SK-N-SH (cell line): ENCODE data around the gene SLCO2A1. TPM values are rescaled to one million over a fixed set of nuclear protein-coding genes. Genes with fewer than 3 reads are reported as not detected.

Experiments
- CTCF ChIA-PET: fragments of 300-600, 350-600 bp; formaldehyde crosslinking; extraction: SDS; loops from one replicate; lab custom pipeline; 2021; lab: Yijun Ruan, JAX
- POLR2A ChIA-PET: fragments of 350-600 bp; sonication (Branson Sonifier 250); formaldehyde crosslinking; extraction: SDS; loops from one replicate; lab custom pipeline; 2020; ENCODE audit warnings: antibody characterized with exemption, inconsistent platforms; lab: Yijun Ruan, JAX
- DNase-seq: peaks from one replicate; pipeline ENCODE4 v3.0.0; 2012
- H2AFZ ChIP-seq: fragments of 200-600 bp; sonication (generic); 2 replicates; pipeline ENCODE4 v1.8.1; 2016; ENCODE audit warnings: antibody characterized with exemption, mild to moderate bottlenecking, low read depth
- H3F3A ChIP-seq: fragments of 200-600 bp; sonication (generic); replicated peaks from 2 replicates; pipeline ENCODE3; 2016; ENCODE audit warnings: antibody characterized with exemption, mild to moderate bottlenecking; ENCODE audit not compliant: insufficient read depth
- H3K27ac ChIP-seq, 2 experiments: fragments of 200-500 bp in 1 of 2; fragments of 200-600 bp in 1 of 2; sonication (Bioruptor generic) in 1 of 2; sonication (generic), shearing (Covaris generic) in 1 of 2; 2 replicates each; pipeline versions ENCODE4 v1.5.1 to v1.6.1; 2014 to 2016; ENCODE audit warnings: low read depth in 2 of 2, inconsistent platforms in 1 of 2, low read length in 1 of 2, mild to moderate bottlenecking in 1 of 2, mixed read lengths in 1 of 2
- H3K27me3 ChIP-seq: fragments of 200-600 bp; sonication (generic), shearing (Covaris generic); 2 replicates; pipeline ENCODE4 v1.6.1; 2016; ENCODE audit warnings: mixed run types; ENCODE audit not compliant: insufficient read depth
- H3K36me3 ChIP-seq, 2 experiments: fragments of 200-500 bp in 1 of 2; fragments of 200-600 bp in 1 of 2; sonication (Bioruptor generic) in 1 of 2; sonication (generic) in 1 of 2; replicated peaks in 1 of 2; 2 replicates each; pipeline versions ENCODE3 to v1.5.1; 2014 to 2016; ENCODE audit warnings: low read length in 1 of 2, mild to moderate bottlenecking in 1 of 2; ENCODE audit not compliant: insufficient read depth in 2 of 2, control insufficient read depth in 1 of 2
- H3K4me1 ChIP-seq, 2 experiments: fragments of 200-500 bp in 1 of 2; fragments of 200-600 bp in 1 of 2; sonication (Bioruptor generic) in 1 of 2; sonication (generic), shearing (Covaris generic) in 1 of 2; 2 replicates each; pipeline versions ENCODE4 v1.5.1 to v1.6.1; 2014 to 2016; ENCODE audit warnings: low read depth in 1 of 2, low read length in 1 of 2, mixed run types in 1 of 2; ENCODE audit not compliant: insufficient read depth in 2 of 2, control insufficient read depth in 1 of 2
- H3K4me2 ChIP-seq: fragments of 200-600 bp; sonication (generic), shearing (Covaris generic); 2 replicates; pipeline ENCODE4 v1.6.1; 2017; ENCODE audit warnings: mixed run types
- H3K4me3 ChIP-seq, 2 experiments: fragments of 200-500 bp in 1 of 2; fragments of 200-600 bp in 1 of 2; sonication (Bioruptor generic) in 1 of 2; sonication (generic), shearing (Covaris generic) in 1 of 2; 2 replicates each; pipeline versions ENCODE4 v1.5.1 to v1.8.1; 2014 to 2016; ENCODE audit warnings: low read depth in 2 of 2, inconsistent platforms in 1 of 2, low read length in 1 of 2, mild to moderate bottlenecking in 1 of 2, mixed read lengths in 1 of 2, moderate library complexity in 1 of 2
- H3K79me2 ChIP-seq: fragments of 200-600 bp; sonication (generic); 2 replicates; pipeline ENCODE4 v1.8.1; 2017; ENCODE audit warnings: mild to moderate bottlenecking; ENCODE audit not compliant: insufficient read depth
- H3K9ac ChIP-seq: fragments of 200-600 bp; sonication (generic); 2 replicates; pipeline ENCODE4 v1.6.1; 2017; ENCODE audit warnings: mixed run types
- H3K9me2 ChIP-seq: fragments of 200-600 bp; sonication (generic); 2 replicates; pipeline ENCODE4 v1.6.1; 2017; ENCODE audit warnings: mixed run types
- H3K9me3 ChIP-seq: fragments of 200-600 bp; sonication (generic); 2 replicates; pipeline ENCODE4 v1.6.1; 2017; ENCODE audit warnings: mixed run types, mild to moderate bottlenecking, moderate library complexity
- H4K20me1 ChIP-seq: fragments of 200-600 bp; sonication (generic); 2 replicates; pipeline ENCODE4 v1.6.1; 2017; ENCODE audit warnings: mild to moderate bottlenecking, mixed run types; ENCODE audit not compliant: insufficient read depth
- CHD2 ChIP-seq: fragments of 150-350 bp; IDR thresholded peaks from 2 replicates; pipeline ENCODE4 v1.6.1; 2018; ENCODE audit warnings: low read length; ENCODE audit not compliant: partially characterized antibody
- ELF1 ChIP-seq: IDR thresholded peaks from 2 replicates; pipeline ENCODE4 v1.4.0; 2012
- EP300 ChIP-seq, 2 experiments: IDR thresholded peaks; 2 replicates each; pipeline versions ENCODE4 v1.4.0 to v1.6.1; 2012; ENCODE audit warnings: borderline replicate concordance in 1 of 2, low read depth in 1 of 2, low read length in 1 of 2
- FOXM1 ChIP-seq: IDR thresholded peaks from 2 replicates; pipeline ENCODE4 v1.4.0; 2012; ENCODE audit warnings: low read depth, mild to moderate bottlenecking
- GABPA ChIP-seq: IDR thresholded peaks from 2 replicates; pipeline ENCODE4 v1.4.0; 2012; ENCODE audit warnings: low read depth, mild to moderate bottlenecking
- JUND ChIP-seq: IDR thresholded peaks from 2 replicates; pipeline ENCODE4 v1.4.0; 2012
- MEF2A ChIP-seq: IDR thresholded peaks from 2 replicates; pipeline ENCODE4 v1.4.0; 2012; ENCODE audit warnings: low read depth, borderline replicate concordance
- MXI1 ChIP-seq: IDR thresholded peaks from 2 replicates; pipeline ENCODE4 v1.6.1; 2012; ENCODE audit warnings: mild to moderate bottlenecking, low read depth, low read length, improper control_type of control experiment
- NFIC ChIP-seq: IDR thresholded peaks from 2 replicates; pipeline ENCODE4 v1.4.0; 2012; ENCODE audit warnings: borderline replicate concordance
- NRF1 ChIP-seq: IDR thresholded peaks from 2 replicates; pipeline ENCODE4 v1.6.1; 2012; ENCODE audit warnings: low read depth, mild to moderate bottlenecking, low read length
- RFX5 ChIP-seq: IDR thresholded peaks from 2 replicates; pipeline ENCODE4 v1.6.1; 2012; ENCODE audit warnings: mild to moderate bottlenecking, improper control_type of control experiment, low read length
- RXRA ChIP-seq: IDR thresholded peaks from 2 replicates; pipeline ENCODE4 v1.4.0; 2012; ENCODE audit warnings: low read depth, mild to moderate bottlenecking, borderline replicate concordance
- SMC3 ChIP-seq: IDR thresholded peaks from 2 replicates; pipeline ENCODE4 v1.6.1; 2012; ENCODE audit warnings: low read depth, low read length, improper control_type of control experiment
- TAF1 ChIP-seq: IDR thresholded peaks from 2 replicates; pipeline ENCODE4 v1.6.1; 2012; ENCODE audit warnings: low read depth, mild to moderate bottlenecking, low read length, moderate library complexity, borderline replicate concordance
- TEAD4 ChIP-seq: IDR thresholded peaks from 2 replicates; pipeline ENCODE4 v1.4.0; 2012; ENCODE audit warnings: mild to moderate bottlenecking, borderline replicate concordance; ENCODE audit not compliant: insufficient read depth
- YY1 ChIP-seq: IDR thresholded peaks from 2 replicates; pipeline ENCODE4 v1.4.0; 2012; ENCODE audit warnings: low read depth, mild to moderate bottlenecking
- WGBS: methylation state at CpG from one replicate; pipeline ENCODE4 v1.1.6; 2017; ENCODE audit warnings: low lambda C conversion rate; 5-methylcytosine and 5-hydroxymethylcytosine counted together
- polyA plus RNA-seq, 3 experiments: library from polyadenylated mRNA; depleted of rRNA; stranded (reverse); fragments of >200 nt; gene quantifications; 2 replicates each; pipeline ENCODE4 v1.2.3, GENCODE V29; 2012
- TF ChIP-seq, protein P1 (sequence below): IDR thresholded peaks from 2 replicates; pipeline ENCODE4 v1.4.0; 2012; ENCODE audit warnings: low read depth
- TF ChIP-seq, protein P2 (sequence below): fragments of 150-350 bp; IDR thresholded peaks from 2 replicates; pipeline ENCODE4 v1.6.1; 2017; ENCODE audit warnings: antibody characterized with exemption, low read length, low read depth, borderline replicate concordance
- TF ChIP-seq, protein P3 (sequence below): IDR thresholded peaks from 2 replicates; pipeline ENCODE4 v1.6.1; 2012; ENCODE audit warnings: mild to moderate bottlenecking, low read depth, low read length, moderate library complexity
- TF ChIP-seq, protein P4 (sequence below): IDR thresholded peaks from 2 replicates; pipeline ENCODE4; 2012

Gene SLCO2A1
- polyA plus RNA-seq, 1 of the 3 experiments (the other 2 are of a cell fraction), result 9.3 TPM

DNA sequence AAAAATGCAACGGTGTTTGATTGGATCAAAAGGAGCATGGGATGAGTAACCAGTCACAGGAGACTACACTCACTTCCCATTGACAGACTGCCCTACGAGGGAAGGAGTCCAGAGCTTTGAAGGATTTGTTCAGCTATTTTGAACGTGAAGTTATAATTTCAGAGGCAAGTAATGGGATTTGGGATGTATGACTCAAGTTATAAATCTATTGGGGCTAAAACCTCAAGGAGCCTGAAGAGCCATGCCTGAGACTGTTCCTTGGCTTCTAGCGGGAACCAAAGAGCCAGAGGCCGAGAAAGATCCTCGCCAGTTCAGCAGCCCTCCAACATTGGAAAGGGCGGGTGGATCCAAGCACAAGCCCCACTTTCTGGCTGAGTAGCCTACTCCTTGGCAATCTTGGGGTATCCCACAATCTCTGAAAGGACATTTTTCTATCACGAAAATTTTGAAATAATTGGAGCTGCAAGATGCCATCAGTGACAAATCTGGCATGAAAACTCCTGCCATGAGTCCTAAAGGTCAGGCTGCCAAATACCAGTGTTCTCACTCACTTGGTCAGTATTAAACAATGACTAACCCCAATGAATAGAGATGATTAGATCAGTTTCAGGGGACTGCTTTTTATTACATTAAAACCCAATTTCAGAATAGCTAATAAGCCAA is 48.6 kb upstream of the SLCO2A1 start:
- H3K9ac ChIP-seq, result no peak overlapping the region
- no peak overlapping the region for H3K4me3 ChIP-seq
- H3F3A ChIP-seq, result no peaks in the 10 kb centered on the region
- WGBS, result 68% methylated on average over 8 of the region's 8 CpGs
- H3K4me1 ChIP-seq, result peaks cover 0 to 2% of the 10 kb centered on the region in 2 experiments; a peak in 1 of 4 replicates
- H3K27ac ChIP-seq, result no peak overlapping the region
- TF ChIP-seq, protein P1, sequence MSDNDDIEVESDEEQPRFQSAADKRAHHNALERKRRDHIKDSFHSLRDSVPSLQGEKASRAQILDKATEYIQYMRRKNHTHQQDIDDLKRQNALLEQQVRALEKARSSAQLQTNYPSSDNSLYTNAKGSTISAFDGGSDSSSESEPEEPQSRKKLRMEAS, result no peak
- TF ChIP-seq YY1 (no peak), GABPA (no peak), RFX5 (no peak), TAF1 (no peak), TEAD4 (no peak), MXI1 (no peak), SMC3 (no peak), CHD2 (no peak), RXRA (no peak), MEF2A (no peak), EP300 (IDR thresholded peaks at IDR 0.05; ENCODE audit: borderline replicate concordance in 1 of 2, low read depth in 1 of 2, low read length in 1 of 2) (no peak), ELF1 (no peak), JUND (no peak), FOXM1 (no peak), NFIC (no peak), NRF1 (no peak)
- TF ChIP-seq, protein P2, sequence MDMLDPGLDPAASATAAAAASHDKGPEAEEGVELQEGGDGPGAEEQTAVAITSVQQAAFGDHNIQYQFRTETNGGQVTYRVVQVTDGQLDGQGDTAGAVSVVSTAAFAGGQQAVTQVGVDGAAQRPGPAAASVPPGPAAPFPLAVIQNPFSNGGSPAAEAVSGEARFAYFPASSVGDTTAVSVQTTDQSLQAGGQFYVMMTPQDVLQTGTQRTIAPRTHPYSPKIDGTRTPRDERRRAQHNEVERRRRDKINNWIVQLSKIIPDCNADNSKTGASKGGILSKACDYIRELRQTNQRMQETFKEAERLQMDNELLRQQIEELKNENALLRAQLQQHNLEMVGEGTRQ, result no peak
- TF ChIP-seq, protein P3, sequence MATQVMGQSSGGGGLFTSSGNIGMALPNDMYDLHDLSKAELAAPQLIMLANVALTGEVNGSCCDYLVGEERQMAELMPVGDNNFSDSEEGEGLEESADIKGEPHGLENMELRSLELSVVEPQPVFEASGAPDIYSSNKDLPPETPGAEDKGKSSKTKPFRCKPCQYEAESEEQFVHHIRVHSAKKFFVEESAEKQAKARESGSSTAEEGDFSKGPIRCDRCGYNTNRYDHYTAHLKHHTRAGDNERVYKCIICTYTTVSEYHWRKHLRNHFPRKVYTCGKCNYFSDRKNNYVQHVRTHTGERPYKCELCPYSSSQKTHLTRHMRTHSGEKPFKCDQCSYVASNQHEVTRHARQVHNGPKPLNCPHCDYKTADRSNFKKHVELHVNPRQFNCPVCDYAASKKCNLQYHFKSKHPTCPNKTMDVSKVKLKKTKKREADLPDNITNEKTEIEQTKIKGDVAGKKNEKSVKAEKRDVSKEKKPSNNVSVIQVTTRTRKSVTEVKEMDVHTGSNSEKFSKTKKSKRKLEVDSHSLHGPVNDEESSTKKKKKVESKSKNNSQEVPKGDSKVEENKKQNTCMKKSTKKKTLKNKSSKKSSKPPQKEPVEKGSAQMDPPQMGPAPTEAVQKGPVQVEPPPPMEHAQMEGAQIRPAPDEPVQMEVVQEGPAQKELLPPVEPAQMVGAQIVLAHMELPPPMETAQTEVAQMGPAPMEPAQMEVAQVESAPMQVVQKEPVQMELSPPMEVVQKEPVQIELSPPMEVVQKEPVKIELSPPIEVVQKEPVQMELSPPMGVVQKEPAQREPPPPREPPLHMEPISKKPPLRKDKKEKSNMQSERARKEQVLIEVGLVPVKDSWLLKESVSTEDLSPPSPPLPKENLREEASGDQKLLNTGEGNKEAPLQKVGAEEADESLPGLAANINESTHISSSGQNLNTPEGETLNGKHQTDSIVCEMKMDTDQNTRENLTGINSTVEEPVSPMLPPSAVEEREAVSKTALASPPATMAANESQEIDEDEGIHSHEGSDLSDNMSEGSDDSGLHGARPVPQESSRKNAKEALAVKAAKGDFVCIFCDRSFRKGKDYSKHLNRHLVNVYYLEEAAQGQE, result no peak
- TF ChIP-seq, protein P4, sequence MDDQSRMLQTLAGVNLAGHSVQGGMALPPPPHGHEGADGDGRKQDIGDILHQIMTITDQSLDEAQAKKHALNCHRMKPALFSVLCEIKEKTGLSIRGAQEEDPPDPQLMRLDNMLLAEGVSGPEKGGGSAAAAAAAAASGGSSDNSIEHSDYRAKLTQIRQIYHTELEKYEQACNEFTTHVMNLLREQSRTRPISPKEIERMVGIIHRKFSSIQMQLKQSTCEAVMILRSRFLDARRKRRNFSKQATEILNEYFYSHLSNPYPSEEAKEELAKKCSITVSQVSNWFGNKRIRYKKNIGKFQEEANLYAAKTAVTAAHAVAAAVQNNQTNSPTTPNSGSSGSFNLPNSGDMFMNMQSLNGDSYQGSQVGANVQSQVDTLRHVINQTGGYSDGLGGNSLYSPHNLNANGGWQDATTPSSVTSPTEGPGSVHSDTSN, result no peak
- H3K36me3 ChIP-seq, result no peaks in the 10 kb centered on the region
- H3K79me2 ChIP-seq, result no peaks in the 10 kb centered on the region
- no peak for DNase-seq
- ChIA-PET POLR2A (no interaction called here), CTCF (no interaction called here)
- no peak overlapping the region for H3K4me2 ChIP-seq
- no peaks in the 10 kb centered on the region for H3K27me3 ChIP-seq
- no peak overlapping the region for H2AFZ ChIP-seq
- H3K9me2 ChIP-seq, result no peaks in the 10 kb centered on the region
- H3K9me3 ChIP-seq, result peaks cover 10% of the 10 kb centered on the region; the same call in 1 of the 2 replicates
- no peaks in the 10 kb centered on the region for H4K20me1 ChIP-seq
